A549 treated with dexamethasone at 1 μM for 4 hours (cell line): ENCODE measurements around the gene PCMTD2. TPM values are rescaled to one million over a fixed set of nuclear protein-coding genes. Genes with fewer than 3 reads are reported as not detected.

Experiments used
- total RNA-seq: library from RNA; stranded (reverse); fragments of 200-300 nt; extraction: Qiagen RNA extraction; gene quantifications from 5 replicates; pipeline ENCODE4 v1.2.3, GENCODE V29; 2022

PCMTD2 gene
- 9.2 to 12.8 TPM (median 12.4 TPM) in 5 replicates for total RNA-seq

GRCh38 chr20:64255361-64256281 is at the start of gene PCMTD2:
PCMTD2 (plus strand) TSS chr20:64255748; CDS start chr20:64259966, 4,218 bp downstream.

Other genes with a start within 250 kb of the PCMTD2 start
- gene C20orf204, start 219.6 kb upstream of the PCMTD2 start, total RNA-seq: 0.18 to 0.39 TPM (median 0.29 TPM) in 5 replicates
- gene SOX18, start 206.1 kb upstream of the PCMTD2 start, total RNA-seq: 1.1 to 2.7 TPM (median 1.9 TPM) in 5 replicates
- 30.6 to 51.5 TPM (median 46.2 TPM) in 5 replicates for gene TCEA2, start 192.6 kb upstream of the PCMTD2 start, total RNA-seq
- 34.0 to 48.8 TPM (median 43.6 TPM) in 5 replicates for gene RGS19, start 176.2 kb upstream of the PCMTD2 start, total RNA-seq
- 0.91 to 2.0 TPM (median 1.5 TPM) in 5 replicates for gene OPRL1, start 175.7 kb upstream of the PCMTD2 start, total RNA-seq
- gene LKAAEAR1, start 171.3 kb upstream of the PCMTD2 start, total RNA-seq: 0.68 to 1.4 TPM (median 1.0 TPM) in 5 replicates
- not detected in 5 replicates for gene NPBWR2, start 148.2 kb upstream of the PCMTD2 start, total RNA-seq
- 0.14 to 0.89 TPM (median 0.27 TPM) in 5 replicates for gene MYT1, start 91.3 kb upstream of the PCMTD2 start, total RNA-seq